Measurements from ENCODE around the gene UBE2Q2. TPM values are rescaled to one million over a fixed set of nuclear protein-coding genes. Genes with fewer than 3 reads are reported as not detected.

Gene UBE2Q2
- total RNA-seq, 1 donor from 2014 or later, result 23.2 TPM

DNA sequence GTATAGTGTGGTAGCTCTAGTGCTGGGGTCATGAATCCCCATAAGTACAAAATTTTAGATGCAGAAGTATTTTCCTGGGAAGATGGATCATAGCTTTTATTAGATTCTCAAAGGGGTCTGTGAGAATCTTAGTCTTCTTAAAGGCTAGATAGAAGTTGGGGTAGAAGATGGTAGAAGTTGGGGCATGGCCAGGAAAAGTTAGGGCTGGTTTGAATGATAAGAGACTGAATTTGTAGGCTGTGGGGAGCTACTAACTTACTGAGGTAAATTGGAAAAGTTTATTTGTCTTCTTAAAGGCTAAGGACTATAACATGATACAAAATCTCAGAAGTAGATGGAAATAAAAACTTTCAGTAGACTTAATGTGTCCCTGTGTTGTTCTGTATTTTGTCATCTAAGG is 1.6 kb upstream of the UBE2Q2 start:
- ChIA-PET CTCF (interaction anchor here (0.9 kb wide), 1 partner anchor 39 kb away, joined by 4 read pairs; no protein-coding TSS in a partner anchor), POLR2A (interaction anchor here (0.6 kb wide), 1 partner anchor 391 kb away, joined by 3 read pairs; no protein-coding TSS in a partner anchor)
- Mint-ChIP-seq H3K4me3 (peak overlapping the region; percentile 55), H3K27ac (no peak overlapping the region), H3K9me3 (no peaks in the 10 kb centered on the region), H3K36me3 (ENCODE audit: low read depth) (peaks cover 7% of the 10 kb centered on the region), H3K27me3 (no peaks in the 10 kb centered on the region), H3K4me1 (peaks cover 24% of the 10 kb centered on the region)
- TF ChIP-seq, protein P1, sequence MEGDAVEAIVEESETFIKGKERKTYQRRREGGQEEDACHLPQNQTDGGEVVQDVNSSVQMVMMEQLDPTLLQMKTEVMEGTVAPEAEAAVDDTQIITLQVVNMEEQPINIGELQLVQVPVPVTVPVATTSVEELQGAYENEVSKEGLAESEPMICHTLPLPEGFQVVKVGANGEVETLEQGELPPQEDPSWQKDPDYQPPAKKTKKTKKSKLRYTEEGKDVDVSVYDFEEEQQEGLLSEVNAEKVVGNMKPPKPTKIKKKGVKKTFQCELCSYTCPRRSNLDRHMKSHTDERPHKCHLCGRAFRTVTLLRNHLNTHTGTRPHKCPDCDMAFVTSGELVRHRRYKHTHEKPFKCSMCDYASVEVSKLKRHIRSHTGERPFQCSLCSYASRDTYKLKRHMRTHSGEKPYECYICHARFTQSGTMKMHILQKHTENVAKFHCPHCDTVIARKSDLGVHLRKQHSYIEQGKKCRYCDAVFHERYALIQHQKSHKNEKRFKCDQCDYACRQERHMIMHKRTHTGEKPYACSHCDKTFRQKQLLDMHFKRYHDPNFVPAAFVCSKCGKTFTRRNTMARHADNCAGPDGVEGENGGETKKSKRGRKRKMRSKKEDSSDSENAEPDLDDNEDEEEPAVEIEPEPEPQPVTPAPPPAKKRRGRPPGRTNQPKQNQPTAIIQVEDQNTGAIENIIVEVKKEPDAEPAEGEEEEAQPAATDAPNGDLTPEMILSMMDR (IDR thresholded peaks at IDR 0.05), result no peak
- intact Hi-C loops (cut with micrococcal nuclease), result loop anchor here (2.0 kb wide), 4 partner anchors 27 to 1579 kb away; partner anchors contain the start of genes HMG20A, PEAK1 and SIN3A
- DNase-seq (no peak), ATAC-seq (ENCODE audit: low read depth) (no peak)

DNA sequence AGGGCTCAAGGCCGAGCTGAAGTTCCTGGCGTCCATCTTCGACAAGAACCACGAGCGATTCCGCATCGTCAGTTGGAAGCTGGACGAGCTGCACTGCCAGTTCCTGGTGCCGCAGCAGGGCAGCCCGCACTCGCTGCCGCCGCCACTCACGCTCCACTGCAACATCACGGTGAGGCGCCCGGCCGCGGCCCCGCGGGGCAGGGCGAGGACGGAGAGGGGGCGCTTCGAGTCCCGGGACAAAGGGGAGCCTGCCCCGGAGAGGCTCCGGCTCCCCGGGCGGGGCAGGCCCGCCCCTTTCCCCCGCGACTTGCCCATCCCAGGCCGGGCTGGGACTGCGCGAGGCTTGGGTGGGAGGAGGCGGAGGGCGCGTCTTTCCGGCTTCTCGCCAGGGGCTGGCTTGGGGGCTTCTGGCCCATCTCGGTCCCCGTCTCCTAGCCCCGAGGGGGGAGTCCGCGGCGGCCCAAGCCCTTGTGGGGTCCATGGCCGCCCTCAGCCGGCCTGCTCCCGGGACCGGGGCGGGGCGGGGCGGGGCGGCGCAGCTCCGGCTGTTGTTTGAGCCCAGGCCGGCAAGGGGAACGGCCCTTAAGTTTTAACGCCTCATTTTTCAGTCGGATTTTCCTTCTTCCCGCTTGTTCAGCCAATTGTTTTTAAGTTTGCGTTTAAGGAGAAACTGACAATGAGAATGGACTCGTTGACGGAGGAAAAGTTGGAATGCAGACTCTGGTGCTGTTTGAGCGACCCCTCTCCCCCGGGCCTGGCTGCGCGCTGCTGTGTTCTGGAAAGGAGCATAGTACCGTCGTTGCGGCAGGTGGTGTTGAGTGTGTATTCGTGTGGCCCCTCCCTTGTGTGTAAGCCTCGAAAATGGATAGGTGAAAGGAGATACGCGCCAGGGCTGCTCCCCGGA is 683 bp downstream of the UBE2Q2 start:
- peak overlapping the region; percentile 93 for H3K27ac Mint-ChIP-seq
- no peaks in the 10 kb centered on the region for H3K27me3 Mint-ChIP-seq
- intact Hi-C loops (cut with micrococcal nuclease), result loop anchor here (1.0 to 2.0 kb wide), 6 partner anchors 25 to 1577 kb away; partner anchors contain the start of genes FBXO22, HMG20A, PEAK1 and SIN3A
- DNase-seq (peak; percentile 68), ATAC-seq (ENCODE audit: low read depth) (peak; percentile 56)
- H3K4me1 Mint-ChIP-seq, result peaks cover 45% of the 10 kb centered on the region
- TF ChIP-seq, protein P1 (IDR thresholded peaks at IDR 0.05), result no peak
- H3K9me3 Mint-ChIP-seq, result no peaks in the 10 kb centered on the region
- ChIA-PET POLR2A (interaction anchor here (0.5 to 1.7 kb wide), 6 partner anchors 21 to 476 kb away, joined by 3 to 7 read pairs (median 4); partner anchors contain the start of genes MAN2C1 and SIN3A), CTCF (interaction anchor here (1.2 kb wide), 1 partner anchor 41 kb away, joined by 3 read pairs; no protein-coding TSS in a partner anchor)
- peaks cover 7% of the 10 kb centered on the region for H3K36me3 Mint-ChIP-seq (ENCODE audit: low read depth)
- peak overlapping the region; percentile 94 for H3K4me3 Mint-ChIP-seq

GRCh38 chr15:75844629-75845335 is 1.5 kb downstream of the UBE2Q2 start:
- H3K4me1 Mint-ChIP-seq, result peaks cover 50% of the 10 kb centered on the region
- ChIA-PET POLR2A (interaction anchor here (0.5 to 1.5 kb wide), 4 partner anchors 54 to 492 kb away, joined by 3 to 7 read pairs (median 4); partner anchors contain the start of gene MAN2C1), CTCF (no interaction called here)
- TF ChIP-seq, protein P1 (IDR thresholded peaks at IDR 0.05), result no peak
- H3K36me3 Mint-ChIP-seq (ENCODE audit: low read depth), result peaks cover 10% of the 10 kb centered on the region
- ATAC-seq (ENCODE audit: low read depth) (no peak), DNase-seq (no peak)
- H3K4me3 Mint-ChIP-seq, result peak overlapping the region; percentile 94
- H3K9me3 Mint-ChIP-seq, result no peaks in the 10 kb centered on the region
- H3K27me3 Mint-ChIP-seq, result no peaks in the 10 kb centered on the region
- peak overlapping the region; percentile 93 for H3K27ac Mint-ChIP-seq
- intact Hi-C loops (cut with micrococcal nuclease), result no loop called here

GRCh38 chr15:75849167-75849566 is 5.9 kb downstream of the UBE2Q2 start:
- H3K36me3 Mint-ChIP-seq (ENCODE audit: low read depth), result peaks cover 17% of the 10 kb centered on the region
- intact Hi-C loops (cut with micrococcal nuclease), result no loop called here
- H3K27me3 Mint-ChIP-seq, result no peaks in the 10 kb centered on the region
- H3K4me1 Mint-ChIP-seq, result peaks cover 65% of the 10 kb centered on the region
- no peak overlapping the region for H3K27ac Mint-ChIP-seq
- no peak overlapping the region for H3K4me3 Mint-ChIP-seq
- H3K9me3 Mint-ChIP-seq, result no peaks in the 10 kb centered on the region
- no peak for DNase-seq
- TF ChIP-seq, protein P1 (IDR thresholded peaks at IDR 0.05), result no peak
- POLR2A ChIA-PET, result no interaction called here
- ATAC-seq (ENCODE audit: low read depth), result no peak
- CTCF ChIA-PET, result no interaction called here
